Measurements from ENCODE around the gene GDF9. TPM values are rescaled to one million over a fixed set of nuclear protein-coding genes. Genes with fewer than 3 reads are reported as not detected.

GDF9 gene
- total and polyA plus RNA-seq, 10 donors, result 0.17 to 0.59 (median 0.37) TPM; not detected in 3

DNA sequence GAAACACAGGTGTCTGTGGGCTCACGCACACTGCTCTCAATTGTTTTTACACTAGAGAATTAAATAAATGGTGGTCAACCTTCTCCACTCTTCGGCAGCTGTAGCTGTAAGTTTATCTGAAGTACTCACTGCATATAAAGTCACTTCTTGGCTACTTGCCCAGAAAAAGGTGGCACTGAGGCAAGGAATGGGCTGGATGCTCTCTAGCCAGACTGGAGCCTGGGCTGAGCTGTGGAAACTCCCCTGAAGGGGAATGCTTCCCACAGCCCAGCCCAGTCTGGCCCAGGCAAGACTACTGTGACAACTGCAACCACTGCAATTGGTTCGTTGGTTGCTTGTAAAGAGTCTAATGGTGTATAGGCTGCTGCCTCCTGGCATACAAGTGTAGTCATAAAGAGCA, 11.7 kb upstream of the GDF9 start:
- peaks cover 0 to under 1% (median 0%) of the 10 kb centered on the region in 6 donors for H3K4me1 ChIP-seq
- 78 to 93% (median 79%) methylated on average over 3 of the region's 3 CpGs for WGBS, 5 donors
- peaks cover 0 to 100% (median 60%) of the 10 kb centered on the region in 6 donors for H3K36me3 ChIP-seq

DNA sequence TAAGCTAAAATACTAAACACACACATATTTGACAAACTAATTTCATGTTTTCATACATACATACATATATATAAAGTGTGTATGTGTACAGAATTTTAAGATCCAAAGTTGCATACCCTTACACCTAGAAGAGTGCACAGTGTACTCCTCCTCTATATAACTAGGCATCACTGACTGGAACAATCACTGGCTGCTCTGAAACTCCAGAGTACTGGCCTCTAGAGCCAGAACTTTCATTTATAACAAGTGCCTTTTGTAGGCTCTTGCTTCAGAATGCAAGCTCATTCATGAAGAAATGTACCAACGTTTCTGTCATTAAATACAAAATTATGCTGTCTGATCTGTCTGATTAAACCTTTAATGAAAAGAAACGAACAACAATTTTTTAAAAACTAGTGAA, 11.2 kb upstream of the GDF9 start:
- TF ChIP-seq POLR2A (IDR thresholded peaks at IDR 0.05) (no peak), POLR2AphosphoS5 (IDR thresholded peaks at IDR 0.05) (no peak)
- TF ChIP-seq, protein P1, sequence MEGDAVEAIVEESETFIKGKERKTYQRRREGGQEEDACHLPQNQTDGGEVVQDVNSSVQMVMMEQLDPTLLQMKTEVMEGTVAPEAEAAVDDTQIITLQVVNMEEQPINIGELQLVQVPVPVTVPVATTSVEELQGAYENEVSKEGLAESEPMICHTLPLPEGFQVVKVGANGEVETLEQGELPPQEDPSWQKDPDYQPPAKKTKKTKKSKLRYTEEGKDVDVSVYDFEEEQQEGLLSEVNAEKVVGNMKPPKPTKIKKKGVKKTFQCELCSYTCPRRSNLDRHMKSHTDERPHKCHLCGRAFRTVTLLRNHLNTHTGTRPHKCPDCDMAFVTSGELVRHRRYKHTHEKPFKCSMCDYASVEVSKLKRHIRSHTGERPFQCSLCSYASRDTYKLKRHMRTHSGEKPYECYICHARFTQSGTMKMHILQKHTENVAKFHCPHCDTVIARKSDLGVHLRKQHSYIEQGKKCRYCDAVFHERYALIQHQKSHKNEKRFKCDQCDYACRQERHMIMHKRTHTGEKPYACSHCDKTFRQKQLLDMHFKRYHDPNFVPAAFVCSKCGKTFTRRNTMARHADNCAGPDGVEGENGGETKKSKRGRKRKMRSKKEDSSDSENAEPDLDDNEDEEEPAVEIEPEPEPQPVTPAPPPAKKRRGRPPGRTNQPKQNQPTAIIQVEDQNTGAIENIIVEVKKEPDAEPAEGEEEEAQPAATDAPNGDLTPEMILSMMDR (IDR thresholded peaks at IDR 0.05 in 8 of 11, conservative IDR thresholded peaks at IDR 0.05 in 3 of 11), result no peak
- no peaks in the 10 kb centered on the region for H3K9me3 ChIP-seq
- H3K27me3 ChIP-seq (replicated peaks in 1 of 7), result no peaks in the 10 kb centered on the region
- no peak for DNase-seq
- WGBS, 5 donors, result 81 to 92% (median 88%) methylated on average over 2 of the region's 2 CpGs
- no peaks in the 10 kb centered on the region for H3K4me1 ChIP-seq
- no peak overlapping the region for H3K4me3 ChIP-seq
- no peak overlapping the region for H3K27ac ChIP-seq
- H3K36me3 ChIP-seq, result peaks cover 0 to 100% (median 58%) of the 10 kb centered on the region in 6 donors
- intact Hi-C loops (cut with DNase I; ENCODE audit: low total_unique reads), result no loop called here

More for the DNA sequence above, 11.7 kb upstream of the GDF9 start:
- H3K9me3 ChIP-seq, result no peaks in the 10 kb centered on the region
- intact Hi-C loops (cut with DNase I; ENCODE audit: low total_unique reads), result no loop called here
- TF ChIP-seq POLR2A (IDR thresholded peaks at IDR 0.05), result no peak
- no peak for TF ChIP-seq POLR2AphosphoS5 (IDR thresholded peaks at IDR 0.05)
- TF ChIP-seq, protein P1 (IDR thresholded peaks at IDR 0.05 in 8 of 11, conservative IDR thresholded peaks at IDR 0.05 in 3 of 11), result no peak
- H3K27me3 ChIP-seq (replicated peaks in 1 of 7), result no peaks in the 10 kb centered on the region
- no peak for DNase-seq
- no peak overlapping the region for H3K27ac ChIP-seq
- no peak overlapping the region for H3K4me3 ChIP-seq

DNA sequence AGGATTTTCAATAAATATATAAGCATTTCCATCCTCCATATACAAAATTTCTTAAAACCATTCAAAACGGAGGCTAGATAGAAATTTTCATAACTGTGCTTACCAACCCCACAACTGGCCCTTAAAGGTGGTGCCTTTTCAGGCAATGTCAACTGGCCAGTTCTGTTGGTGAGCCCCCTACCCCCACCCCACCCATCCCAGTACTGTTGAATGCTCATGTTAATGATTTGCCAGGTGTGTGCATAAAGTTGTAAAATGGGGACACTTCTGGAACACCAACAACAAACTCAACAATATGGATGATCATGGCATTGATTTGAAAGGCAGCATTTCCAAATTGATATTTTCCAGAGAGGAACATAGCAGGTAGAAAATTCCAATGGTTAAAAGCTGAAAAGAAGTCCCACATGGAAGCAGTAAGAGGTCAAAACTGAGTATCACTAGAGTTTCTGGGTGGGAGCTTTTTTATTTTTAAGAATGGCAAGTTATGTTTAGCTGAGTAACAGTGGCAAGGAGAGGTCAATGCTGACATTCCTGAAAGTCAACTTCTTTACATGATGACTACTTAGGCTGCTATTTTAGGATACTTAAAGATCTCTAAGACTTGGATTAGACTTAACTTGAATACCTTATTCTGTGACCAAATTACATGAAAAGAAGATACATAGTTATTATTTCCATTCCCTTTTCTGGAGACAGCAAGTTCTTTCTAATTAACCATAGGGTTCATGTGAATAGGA, 9.9 kb upstream of the GDF9 start:
- WGBS, 5 donors, result 84 to 93% (median 91%) methylated on average over 1 of the region's 1 CpG
- intact Hi-C loops (cut with DNase I; ENCODE audit: low total_unique reads), result no loop called here
- no peak for DNase-seq
- peaks cover 0 to 100% (median 50%) of the 10 kb centered on the region in 6 donors for H3K36me3 ChIP-seq
- H3K4me1 ChIP-seq, result no peaks in the 10 kb centered on the region
- TF ChIP-seq, protein P1 (IDR thresholded peaks at IDR 0.05 in 8 of 11, conservative IDR thresholded peaks at IDR 0.05 in 3 of 11), result no peak
- no peak for TF ChIP-seq POLR2A (IDR thresholded peaks at IDR 0.05)
- no peak for TF ChIP-seq POLR2AphosphoS5 (IDR thresholded peaks at IDR 0.05)
- no peaks in the 10 kb centered on the region for H3K9me3 ChIP-seq
- H3K27me3 ChIP-seq (replicated peaks in 1 of 7), result no peaks in the 10 kb centered on the region
- no peak overlapping the region for H3K27ac ChIP-seq
- H3K4me3 ChIP-seq, result no peak overlapping the region

DNA sequence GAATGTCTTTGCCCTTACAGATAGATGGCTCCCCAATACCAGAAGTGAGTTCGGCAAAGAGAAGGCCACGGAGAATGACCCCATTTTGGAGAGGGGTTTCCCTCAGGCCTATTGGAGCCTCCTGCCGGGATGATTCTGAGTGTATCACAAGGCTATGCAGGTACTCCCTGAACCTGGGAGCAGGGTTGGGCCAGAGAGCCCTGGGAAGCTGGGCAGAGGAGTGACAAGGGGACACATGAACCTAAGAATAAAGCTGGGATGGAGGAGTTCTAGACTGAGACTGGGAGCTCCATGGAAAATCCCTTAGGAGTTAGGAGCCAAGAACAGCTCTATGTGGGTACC, 7.6 kb upstream of the GDF9 start:
- WGBS, 5 donors, result 90 to 100% (median 96%) methylated on average over 3 of the region's 3 CpGs
- TF ChIP-seq POLR2A (IDR thresholded peaks at IDR 0.05), result no peak
- TF ChIP-seq, protein P1 (IDR thresholded peaks at IDR 0.05 in 8 of 11, conservative IDR thresholded peaks at IDR 0.05 in 3 of 11), result no peak
- no peak for TF ChIP-seq POLR2AphosphoS5 (IDR thresholded peaks at IDR 0.05)
- H3K4me3 ChIP-seq, result no peak overlapping the region
- no peak overlapping the region for H3K27ac ChIP-seq
- DNase-seq, result no peak
- peaks cover 0 to 100% (median 37%) of the 10 kb centered on the region in 6 donors for H3K36me3 ChIP-seq
- intact Hi-C loops (cut with DNase I; ENCODE audit: low total_unique reads), result no loop called here
- H3K4me1 ChIP-seq, result no peaks in the 10 kb centered on the region
- no peaks in the 10 kb centered on the region for H3K27me3 ChIP-seq (replicated peaks in 1 of 7)
- no peaks in the 10 kb centered on the region for H3K9me3 ChIP-seq
